Measurements from ENCODE around the gene CDC45.
A peak's percentile ranks its signal among the peaks of the same experiment; 100 is the strongest.
"Not testable (repeated sequence)": the region's sequence is repeated elsewhere in the genome, so short reads cannot be mapped to it uniquely, and the experiment has no call there.

CDC45 gene

DNA sequence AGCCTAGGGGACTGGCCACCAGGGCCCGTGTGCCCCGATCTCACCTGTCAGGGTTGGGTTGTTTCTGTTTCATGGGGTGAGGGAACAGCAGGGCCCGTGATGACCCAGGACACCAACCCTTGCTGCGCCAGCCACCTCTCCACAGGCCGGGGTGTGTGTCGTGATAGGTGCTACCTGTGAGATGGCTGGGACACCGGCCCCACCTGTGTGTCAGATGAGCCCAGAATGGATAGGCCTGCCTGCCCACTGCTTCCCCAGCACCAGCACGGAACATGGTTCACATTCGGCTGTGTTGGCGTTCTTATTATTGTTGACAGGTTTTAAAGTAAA is 37.4 kb downstream of the CDC45 start:
- no peak for DNase-seq

DNA sequence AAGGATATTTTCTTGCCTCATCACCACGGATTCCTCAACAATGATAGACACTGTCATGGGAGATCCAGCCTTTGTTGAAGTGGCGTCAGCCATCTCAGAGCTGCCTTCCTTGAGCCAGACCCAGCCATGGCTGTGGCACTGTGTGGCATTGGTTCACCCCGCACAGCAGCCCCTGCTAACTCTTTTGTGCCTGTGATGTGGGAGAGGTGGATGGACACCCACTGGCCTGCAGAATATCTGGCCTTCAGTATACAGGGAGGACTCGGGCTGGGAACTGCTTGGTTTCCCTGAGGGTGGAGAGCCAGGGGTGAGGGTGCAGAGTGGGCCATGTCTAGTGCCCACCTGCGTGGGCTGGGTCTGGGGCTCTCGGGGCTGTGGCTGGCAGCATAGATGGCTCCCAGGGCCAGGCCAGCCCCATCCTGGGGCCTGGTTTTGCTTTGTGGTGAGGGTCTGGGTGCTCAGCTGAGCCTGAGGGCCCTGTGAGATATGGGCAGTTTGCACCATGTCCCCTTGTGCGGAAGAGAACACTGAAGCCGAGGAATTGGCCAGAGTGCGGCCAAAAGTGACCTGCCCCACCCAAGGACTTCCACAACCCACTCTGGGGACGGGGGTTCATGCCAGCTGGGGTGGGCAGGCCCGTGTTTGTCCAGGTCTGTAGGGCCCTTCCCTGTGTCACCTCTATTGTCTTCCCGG is 38.3 kb downstream of the CDC45 start:
- no peak for DNase-seq

DNA sequence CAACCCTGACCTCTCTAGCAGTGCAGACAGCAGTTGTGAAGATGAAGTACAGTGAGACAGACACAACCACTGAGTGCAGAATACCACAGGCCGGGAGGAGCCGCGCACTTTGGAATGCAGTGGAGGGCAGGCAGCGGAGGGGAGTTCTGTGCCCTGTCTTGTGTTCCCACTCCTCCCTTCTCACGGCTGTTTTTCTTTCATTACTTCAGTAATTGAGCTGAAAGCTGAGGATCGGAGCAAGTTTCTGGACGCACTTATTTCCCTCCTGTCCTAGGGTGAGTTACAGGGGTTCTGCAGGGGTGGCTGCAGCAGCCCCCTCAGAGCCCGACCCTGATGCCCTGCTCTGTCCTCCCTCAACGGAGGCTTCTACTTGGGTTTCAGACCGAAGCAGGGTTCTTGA is 38.9 kb downstream of the CDC45 start:
- DNase-seq, result no peak

DNA sequence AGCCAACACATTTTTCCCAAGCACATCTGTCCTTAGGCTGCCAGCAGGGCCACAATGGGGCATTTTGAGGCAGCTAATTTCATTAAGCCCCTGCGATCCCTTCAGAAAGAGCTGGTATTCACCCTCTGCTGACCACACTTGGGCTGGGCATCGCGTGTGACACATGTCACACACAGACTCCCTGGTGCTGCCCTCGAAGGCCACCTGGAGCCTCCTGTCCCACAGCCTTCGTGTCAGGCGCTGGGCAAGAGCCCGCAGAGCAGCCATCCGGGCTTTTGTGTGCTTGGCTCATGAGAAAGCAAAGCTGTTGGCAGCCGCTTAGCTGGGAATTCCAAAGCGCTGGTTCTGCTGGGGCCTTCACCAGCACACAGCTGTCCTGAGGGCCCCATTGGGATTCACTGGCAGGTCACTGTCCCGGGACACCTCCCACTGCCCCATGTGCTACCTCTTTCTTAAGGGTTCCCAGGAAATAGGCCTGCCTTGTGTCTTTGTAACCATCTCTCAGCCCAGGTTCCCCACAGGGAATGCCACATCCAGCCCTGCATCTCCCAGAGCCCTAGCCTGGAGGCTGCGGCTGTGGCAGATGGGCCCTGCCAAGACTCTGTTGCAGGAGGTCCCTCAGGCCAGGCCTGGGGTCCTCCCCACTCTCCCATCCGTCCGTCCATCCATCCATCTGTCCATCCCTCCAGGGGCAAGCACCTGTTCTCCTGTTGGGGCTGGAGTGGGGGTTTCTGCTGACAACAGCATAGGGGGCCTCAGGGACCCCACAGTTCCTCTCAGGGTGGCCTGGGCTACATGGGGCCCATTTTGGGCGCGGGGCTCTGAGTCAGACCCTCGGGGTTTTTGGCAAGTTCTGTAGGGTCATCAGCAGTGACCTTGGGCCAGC is 39.6 kb downstream of the CDC45 start:
- no peak for DNase-seq

DNA sequence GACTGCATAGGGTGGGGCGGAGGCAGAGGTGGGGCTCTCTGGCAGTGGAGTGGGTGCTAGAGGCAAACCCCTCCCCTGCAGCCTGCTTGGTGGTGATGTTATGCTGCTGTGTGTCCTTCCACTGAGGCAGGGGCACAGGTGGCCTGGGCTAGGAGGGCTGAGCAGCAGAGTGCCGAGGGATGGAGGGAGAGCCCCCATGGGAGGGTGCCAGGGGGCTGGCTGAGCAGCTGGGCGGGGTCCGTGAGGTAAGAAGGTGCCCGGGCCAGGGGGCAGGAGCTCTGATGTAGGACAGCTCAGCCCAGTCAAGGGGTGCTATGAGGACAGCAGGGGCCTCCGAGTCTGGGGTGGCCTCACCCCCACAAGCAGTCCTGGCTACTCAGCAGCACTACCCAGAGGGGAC is 40.3 kb downstream of the CDC45 start:
- no peak for DNase-seq

DNA sequence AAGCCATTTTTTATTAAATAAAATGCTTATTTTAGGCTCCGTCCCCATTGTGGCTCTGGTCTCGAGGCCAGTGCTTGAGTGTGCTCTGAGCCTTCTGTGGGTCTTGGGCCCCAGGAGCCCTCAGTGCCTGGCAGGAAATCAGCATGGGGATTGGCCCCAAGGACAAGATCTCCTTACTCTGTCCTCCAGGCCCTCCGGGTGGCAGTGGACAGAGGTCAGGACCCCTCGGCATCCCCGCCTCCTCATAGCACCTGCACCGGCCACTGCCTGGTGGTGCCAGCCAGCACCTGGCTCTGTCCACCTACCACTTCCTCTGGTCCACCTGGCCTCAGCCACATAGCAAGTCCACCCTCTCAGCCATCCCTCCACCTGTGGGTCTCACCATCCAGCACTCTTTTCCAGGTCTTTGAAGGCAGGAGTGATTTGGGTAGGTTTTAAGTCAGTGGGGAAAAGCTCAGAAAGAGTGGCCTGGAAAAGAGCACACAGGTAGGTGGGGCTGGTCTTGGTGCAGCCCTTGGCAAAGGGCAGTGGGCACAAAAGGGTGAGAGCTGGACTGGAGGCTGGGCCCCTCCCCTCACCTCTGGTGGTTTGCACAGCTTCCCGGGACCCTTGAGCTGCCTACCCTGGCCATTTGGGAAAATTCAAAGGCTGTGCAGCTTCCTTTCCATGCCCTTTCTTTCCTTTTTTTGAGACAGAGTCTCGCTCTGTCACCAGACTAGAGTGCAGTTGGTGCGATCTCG is 41.0 kb downstream of the CDC45 start:
- DNase-seq, result no peak

DNA sequence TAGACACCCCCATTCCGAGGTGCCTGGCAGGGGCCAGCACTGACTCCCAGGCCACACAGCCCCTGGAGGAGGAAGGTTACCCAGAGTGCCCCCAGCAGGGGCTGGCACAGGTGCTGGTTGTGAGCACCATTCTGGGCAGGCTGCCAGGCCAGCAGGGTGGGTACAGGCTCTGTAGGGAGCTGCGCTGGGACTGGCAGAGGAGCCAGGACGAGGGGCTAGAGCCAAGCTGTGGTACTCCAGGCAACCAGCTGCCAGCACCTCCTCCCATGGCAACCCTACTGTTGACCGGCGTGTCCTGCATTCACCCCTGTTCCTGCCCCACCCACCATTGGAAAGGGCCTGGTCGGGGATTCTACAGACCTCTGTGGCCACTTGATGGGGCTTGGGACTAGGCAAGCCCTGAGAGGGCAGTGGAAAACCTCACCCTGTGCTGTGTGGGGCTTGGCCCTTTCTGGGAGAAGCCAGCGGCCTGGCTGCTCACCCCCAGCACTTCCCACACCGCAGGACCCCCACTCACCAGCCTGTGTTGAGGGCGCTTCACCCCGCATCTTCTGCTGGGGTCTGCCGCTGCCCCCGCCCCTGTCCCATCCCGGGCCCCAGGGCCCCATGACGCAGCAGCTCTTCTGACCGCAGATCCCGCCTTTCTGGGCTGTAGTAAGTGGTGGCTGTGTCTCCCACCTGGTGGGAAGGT is 42.6 kb downstream of the CDC45 start:
- DNase-seq, result peak; percentile 82

DNA sequence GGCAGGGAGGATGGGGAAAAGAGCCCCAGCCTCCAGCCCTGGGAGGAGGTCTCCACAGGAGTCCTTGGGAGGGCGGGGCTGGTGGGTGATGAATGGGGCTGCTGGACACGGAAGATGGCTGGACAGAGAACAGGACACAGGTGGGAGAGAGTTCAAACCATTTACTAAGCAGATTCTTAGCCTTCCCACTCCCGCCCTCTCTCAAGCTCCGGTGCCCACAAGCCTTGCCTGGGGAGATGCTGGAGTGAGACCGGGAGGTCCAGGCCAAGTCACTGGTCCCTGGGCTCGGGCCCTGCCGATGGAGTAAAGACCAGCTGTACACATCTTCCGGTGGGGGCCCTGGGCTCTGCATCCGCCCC is 43.1 kb downstream of the CDC45 start:
- DNase-seq, result no peak

DNA sequence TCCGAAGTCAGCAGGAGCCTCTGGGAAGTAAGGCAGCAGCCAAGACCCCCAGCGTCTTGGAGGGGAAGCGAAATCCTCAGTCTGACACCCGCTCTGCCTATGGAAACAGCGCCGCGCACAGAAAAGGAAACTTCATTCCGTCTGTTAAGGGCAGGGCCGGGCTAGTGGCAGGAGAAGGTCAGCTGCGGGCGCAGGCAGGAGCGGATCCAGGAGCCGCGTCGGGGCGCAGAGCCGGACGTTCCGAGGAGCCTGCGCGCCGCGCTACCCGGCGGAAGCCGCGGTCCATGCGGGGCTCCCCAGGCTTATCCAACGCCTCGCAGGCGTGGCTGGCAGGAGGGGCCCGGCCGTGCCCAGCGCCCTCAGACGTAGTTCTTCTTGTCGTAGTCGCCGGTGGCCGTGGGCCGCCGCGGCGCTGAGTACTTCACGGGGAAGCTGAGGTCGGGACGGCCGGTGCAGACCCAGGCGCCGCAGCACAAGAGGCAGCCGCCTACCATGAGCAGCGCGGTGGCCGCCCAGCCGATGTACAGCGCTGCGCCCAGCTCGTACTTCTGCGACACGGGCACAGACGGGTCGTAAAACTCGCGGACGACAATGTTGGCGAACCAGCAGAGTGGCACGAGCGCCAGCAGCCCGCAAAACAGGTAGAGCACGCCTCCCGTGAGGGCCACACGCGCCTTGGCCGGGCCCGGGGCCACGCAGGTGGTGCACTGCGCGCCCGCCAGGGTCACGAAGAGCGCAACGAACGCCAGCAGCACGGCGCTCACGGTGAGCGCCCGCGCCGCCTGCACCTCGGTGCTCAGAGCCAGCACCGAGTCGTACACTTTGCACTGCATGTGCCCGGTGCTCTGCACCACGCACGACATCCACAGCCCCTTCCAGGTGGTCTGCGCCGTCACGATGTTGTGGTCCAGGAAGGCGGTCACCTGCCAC is 43.8 kb downstream of the CDC45 start:
- peak; percentile 6 for DNase-seq

DNA sequence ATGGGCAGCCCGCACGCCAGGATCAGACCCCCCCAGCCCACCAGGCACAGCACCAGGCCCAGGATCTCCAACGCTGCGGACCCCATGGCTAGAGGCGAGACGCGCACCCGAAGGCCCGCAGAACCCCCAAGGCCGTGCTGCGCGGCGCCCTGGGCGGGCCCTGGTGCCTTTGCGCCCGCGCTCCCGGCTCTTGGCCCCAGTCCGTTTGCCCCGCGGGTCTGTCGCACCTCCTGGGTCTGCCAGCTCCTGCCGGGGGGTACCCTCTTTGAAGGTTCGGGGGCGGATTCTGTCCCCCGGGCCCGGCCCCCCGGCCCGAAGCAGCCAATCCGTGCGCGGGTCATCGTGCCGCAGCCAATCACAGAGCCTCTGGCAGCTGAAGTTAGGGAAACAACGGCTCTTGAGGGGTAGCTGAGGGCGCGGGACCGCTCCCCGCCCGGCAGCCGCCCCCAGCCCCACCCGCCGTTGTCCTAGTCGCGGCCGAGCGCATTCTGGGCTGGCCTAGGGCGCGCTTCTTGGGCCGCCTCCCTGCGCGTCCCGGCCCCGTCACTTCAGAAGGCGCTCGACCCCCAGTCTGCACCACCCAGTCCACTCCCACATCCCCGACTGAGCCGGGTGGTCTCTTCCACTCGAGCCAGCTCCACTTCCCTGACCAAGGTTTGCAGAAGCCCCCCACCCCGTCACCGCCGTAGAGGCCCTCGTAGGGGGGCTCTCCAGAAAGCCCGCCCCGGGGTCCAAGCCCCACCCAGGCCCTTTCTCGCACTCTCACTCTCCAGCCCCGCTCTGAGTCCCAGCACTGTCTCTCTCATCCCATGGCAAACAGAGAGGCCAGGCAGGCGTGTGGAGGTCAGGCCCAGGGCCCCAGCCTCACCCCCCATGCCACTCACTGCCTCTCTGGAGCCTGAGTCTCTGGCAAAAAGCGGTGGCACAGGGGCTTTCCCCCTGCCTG is 44.7 kb downstream of the CDC45 start, which contains the start of gene CLDN5:
Gene CLDN5, minus strand, starts transcription at position 241 of the 946 bp plus-strand sequence. Its CDS starts 155 bp downstream, at position 86.
- DNase-seq, result peak; percentile 1

DNA sequence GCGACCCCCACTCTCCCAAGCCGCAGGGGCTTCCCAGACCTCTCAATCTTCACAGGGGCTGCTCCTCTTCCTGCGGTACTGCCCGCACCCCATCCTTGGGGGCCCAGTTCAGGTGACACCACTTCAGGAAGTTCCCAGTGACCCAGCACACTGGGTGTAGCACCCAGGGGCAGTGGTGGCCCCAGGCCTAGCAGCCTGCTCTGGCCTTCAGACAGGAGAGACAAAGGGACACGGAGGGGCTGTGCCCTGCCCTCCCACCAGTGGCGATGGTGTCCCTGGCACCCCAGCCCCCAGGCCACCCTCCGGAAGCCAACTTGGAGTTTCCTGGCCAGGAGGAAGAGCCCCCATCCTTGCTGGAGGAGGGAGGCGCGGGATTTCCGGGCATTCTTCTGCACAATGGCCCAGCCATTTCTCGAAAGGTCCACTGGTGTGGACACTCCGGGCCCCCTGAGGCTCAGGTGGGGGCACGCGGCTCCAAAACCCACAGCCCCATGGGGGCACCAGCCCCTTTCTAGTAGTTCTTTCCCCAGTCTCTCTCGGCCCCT is 45.5 kb downstream of the CDC45 start:
- no peak for DNase-seq

DNA sequence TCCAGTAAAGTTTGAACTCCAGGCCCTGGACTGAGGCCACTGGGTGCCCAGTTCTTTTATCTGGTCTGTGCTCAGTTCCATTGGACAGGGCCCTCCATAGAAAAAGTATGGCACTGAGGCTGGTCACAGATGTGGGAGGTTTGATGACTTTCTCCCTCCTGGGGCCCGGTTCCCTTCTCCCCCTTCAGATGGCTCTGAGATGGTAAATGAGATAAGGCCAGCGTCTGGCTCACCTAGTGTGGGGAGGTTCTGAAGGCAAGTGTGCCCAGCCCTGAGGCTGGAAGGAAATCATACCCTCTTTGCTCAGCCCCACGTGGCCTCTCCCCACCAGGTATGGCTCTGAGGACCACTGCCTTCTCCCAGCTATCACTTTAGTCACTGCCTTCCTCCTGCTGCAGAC is 45.9 kb downstream of the CDC45 start:
- no peak for DNase-seq

DNA sequence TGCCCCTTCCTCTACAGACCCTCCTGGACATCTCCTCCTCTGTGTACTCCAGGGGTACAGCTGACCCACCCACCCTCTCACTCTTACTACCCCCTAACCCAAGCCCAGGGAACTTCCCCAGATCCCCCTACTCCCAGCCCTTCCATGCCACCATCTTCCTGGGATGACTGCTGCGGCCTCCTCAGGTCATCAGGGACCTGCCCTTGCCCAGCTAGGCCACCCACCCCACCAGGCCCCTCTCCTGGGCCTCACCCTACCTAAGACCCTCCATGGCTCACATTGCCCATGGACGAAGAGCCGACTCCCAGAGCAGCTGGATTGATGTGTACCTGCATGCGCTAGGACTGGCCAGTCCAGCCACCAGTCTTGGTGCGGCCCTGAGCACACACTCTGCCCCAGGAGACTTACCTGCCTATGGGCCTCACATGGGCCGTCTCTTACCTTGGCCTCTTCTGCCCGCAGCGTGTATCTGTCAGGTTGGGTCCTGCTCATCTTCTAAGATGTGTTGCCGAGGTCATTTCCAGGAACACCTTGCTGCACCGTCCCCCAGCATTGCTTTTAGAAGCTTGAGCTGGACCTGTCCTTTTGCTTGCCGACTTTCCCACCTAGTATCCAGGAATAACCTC is 46.5 kb downstream of the CDC45 start:
- no peak for DNase-seq

DNA sequence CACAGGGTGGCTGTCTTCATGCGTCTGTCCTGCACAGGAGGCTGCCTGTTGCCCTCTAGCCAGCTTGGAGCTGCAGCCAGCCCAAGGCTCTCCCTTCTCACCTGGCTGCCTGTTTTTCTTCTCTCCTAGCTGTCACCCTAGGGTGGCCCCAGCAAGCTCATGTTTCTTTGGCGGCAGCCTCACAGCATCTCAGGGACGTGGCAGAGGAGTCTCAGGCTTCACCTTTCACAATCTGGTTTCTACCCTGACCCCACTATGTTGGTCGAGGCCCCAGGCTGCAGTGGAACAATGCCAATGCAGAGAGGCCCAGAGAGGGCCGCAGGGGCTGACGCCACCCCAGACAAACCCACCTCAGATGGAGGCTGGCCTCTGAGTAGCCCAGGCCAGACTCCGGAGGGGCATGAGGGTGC is 47.0 kb downstream of the CDC45 start:
- DNase-seq, result no peak

DNA sequence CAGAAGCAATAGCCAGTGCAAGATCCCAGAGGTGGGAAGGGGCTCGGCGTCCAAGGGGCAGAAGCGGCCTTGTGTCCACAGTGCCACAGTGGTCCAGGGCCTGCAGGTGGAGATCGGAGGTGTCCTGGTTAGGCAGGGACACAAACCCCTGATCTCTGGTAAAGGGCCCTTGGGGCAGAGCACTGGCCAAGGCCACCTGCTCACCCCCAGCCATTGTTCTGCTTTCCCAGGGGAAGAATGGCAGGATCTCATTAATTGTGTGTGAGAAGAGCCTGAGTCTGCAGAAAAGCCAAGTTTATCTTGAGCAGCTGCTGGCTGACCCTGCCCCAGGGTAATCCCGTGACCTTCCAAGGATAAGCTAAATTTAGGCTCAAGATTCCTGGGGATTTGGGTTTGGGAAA is 47.6 kb downstream of the CDC45 start:
- no peak for DNase-seq

DNA sequence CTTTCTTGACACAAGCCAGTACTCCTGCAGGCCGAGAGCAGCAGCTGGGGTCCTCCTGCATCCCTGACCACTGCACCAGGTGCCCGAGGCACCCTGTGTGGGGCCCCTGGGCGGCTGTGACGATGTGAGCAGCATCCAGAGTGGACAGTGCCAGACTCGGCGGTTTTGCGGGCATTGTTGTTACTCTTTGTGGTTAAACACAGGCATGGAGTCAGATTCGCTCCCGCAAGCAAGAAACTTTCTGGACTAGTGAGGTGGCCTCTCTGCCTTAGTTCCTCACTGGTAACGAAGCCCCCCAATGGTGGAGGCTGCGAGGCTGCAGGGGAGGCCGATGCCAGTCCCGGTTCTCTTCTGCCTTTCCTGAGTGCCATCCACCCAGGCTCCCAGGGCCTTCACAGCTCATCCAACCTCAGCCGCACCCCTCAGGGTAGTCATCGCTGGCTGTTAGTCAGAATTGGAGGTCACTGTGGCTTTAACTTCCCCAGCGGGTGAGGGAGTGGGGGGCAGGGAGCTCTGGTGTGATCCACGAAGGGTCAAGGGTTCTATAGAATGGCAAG is 48.2 kb downstream of the CDC45 start:
- no peak for DNase-seq

DNA sequence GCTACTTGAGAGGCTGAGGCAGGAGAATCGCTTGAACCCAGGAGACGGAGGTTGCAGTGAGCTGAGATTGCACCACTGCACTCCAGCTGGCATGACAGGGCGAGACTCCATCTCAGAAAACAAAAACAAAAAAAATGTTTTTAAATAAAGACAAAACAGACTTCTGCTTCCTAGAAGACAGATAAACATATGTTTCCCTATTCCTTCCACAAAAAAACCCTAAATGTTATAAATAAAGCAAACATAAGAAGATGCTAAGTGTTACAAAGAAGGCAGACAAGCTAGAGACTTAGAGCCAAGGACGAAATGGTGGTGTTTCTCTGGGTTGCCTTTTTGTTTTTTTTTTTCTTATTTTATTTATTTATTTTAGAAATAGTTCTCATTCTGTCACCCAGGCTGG is 50.1 kb downstream of the CDC45 start:
- no peak for DNase-seq

DNA sequence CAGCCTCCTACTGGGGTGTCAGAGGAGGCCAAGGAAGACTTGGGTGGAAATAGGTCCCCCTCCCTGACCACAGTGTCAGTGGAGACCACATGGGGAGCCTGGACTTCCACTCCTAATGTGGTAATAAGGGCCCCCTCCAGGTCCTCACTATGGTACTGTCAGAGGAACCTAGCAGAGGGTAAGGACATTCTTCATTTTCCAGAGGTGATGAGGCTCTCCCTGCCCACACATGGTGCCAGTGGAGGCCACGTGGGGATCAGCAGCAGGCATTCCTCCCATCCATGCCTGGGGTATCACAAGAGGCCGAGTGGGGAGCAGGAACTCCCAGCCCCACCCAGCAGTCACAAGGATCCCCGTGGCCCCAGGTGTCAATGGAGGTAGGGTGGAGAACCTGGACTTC is 51.0 kb downstream of the CDC45 start:
- no peak for DNase-seq

DNA sequence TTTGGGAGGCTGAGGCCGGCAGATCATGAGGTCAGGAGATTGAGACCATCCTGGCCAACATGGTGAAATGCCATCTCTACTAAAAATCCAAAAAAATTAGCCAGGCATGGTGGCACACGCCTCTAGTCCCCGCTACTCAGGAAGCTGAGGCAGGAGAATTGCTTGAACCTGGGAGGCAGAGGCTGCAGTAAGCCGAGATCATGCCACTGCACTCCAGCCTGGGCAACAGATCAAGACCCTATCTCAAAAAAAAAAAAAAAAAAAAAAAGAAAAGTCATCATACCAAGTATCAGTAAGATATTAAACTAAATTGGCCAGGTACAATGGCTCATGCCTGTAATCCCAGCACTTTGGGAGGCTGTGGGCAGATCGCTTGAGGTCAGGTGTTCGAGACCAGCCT is 51.6 kb downstream of the CDC45 start:
- not testable (repeated sequence) for DNase-seq
